ENCODE measurements around the gene TACC3. TPM values are rescaled to one million over a fixed set of nuclear protein-coding genes. Genes with fewer than 3 reads are reported as not detected.

The TACC3 gene
- total and polyA plus RNA-seq, 2 experiments from 2014 or later, result 18.1 to 78.2 TPM

GRCh38 chr4:1708581-1708980 is 12.7 kb upstream of the TACC3 start:
- Histone ChIP-seq H3K36me3 (peaks cover 5% of the 10 kb centered on the region), H3K27me3 (no peaks in the 10 kb centered on the region), H3K27ac (peak overlapping the region; percentile 95), H3K9me3 (ENCODE audit: low read depth) (no peaks in the 10 kb centered on the region), H3K4me1 (ENCODE audit: low read depth) (peaks cover 23% of the 10 kb centered on the region), H3K4me3 (no peak overlapping the region)
- no peak for TF ChIP-seq CTCF (IDR thresholded peaks at IDR 0.05; ENCODE audit: low read depth, low read length)
- no peak for DNase-seq (ENCODE audit: low read depth in 1 of 2, low spot score in 1 of 2)

- H3K36me3 ChIP-seq, result no peaks in the 10 kb centered on the region
- peak overlapping the region; percentile 98 for H3K27ac ChIP-seq
- no peak for DNase-seq (ENCODE audit: low read depth in 1 of 2, low spot score in 1 of 2)
- peaks cover 23% of the 10 kb centered on the region for H3K4me1 ChIP-seq (ENCODE audit: low read depth)
- H3K4me3 ChIP-seq, result peak overlapping the region; percentile 93
- H3K9me3 ChIP-seq (ENCODE audit: low read depth), result no peaks in the 10 kb centered on the region
- H3K27me3 ChIP-seq, result no peaks in the 10 kb centered on the region
- TF ChIP-seq CTCF (IDR thresholded peaks at IDR 0.05; ENCODE audit: low read depth, low read length), result no peak
These were observed 10.2 kb upstream of the TACC3 start for GRCh38 chr4:1711055-1711570.

GRCh38 chr4:1711571-1712215 is 9.6 kb upstream of the TACC3 start:
- TF ChIP-seq CTCF (IDR thresholded peaks at IDR 0.05; ENCODE audit: low read depth, low read length), result no peak
- Histone ChIP-seq H3K4me3 (peak overlapping the region; percentile 93), H3K9me3 (ENCODE audit: low read depth) (no peaks in the 10 kb centered on the region), H3K4me1 (ENCODE audit: low read depth) (peaks cover 23% of the 10 kb centered on the region), H3K27ac (peak overlapping the region; percentile 98), H3K27me3 (no peaks in the 10 kb centered on the region), H3K36me3 (no peaks in the 10 kb centered on the region)
- DNase-seq (ENCODE audit: low read depth in 1 of 2, low spot score in 1 of 2), result peak; percentile 54 to 56

- H3K27me3 ChIP-seq, result no peaks in the 10 kb centered on the region
- peak; percentile 93 to 97 for DNase-seq (ENCODE audit: low read depth in 1 of 2, low spot score in 1 of 2)
- peaks cover 23% of the 10 kb centered on the region for H3K4me1 ChIP-seq (ENCODE audit: low read depth)
- H3K27ac ChIP-seq, result peak within 1 kb of the TSS; percentile 98
- H3K9me3 ChIP-seq (ENCODE audit: low read depth), result no peaks in the 10 kb centered on the region
- H3K4me3 ChIP-seq, result peak within 1 kb of the TSS; percentile 93
- TF ChIP-seq CTCF (IDR thresholded peaks at IDR 0.05; ENCODE audit: low read depth, low read length), result no peak
- no peaks in the 10 kb centered on the region for H3K36me3 ChIP-seq
These were observed 8.9 kb upstream of the TACC3 start, which contains the start of gene SLBP for GRCh38 chr4:1712216-1713002. Gene SLBP, minus strand, starts transcription at chr4:1712319. Its CDS starts 131 bp downstream, at chr4:1712188.

- no peaks in the 10 kb centered on the region for H3K27me3 ChIP-seq
- no peak for DNase-seq (ENCODE audit: low read depth in 1 of 2, low spot score in 1 of 2)
- H3K36me3 ChIP-seq, result peaks cover 4% of the 10 kb centered on the region
- H3K9me3 ChIP-seq (ENCODE audit: low read depth), result no peaks in the 10 kb centered on the region
- H3K4me3 ChIP-seq, result peak overlapping the region; percentile 93
- peak overlapping the region; percentile 98 for H3K27ac ChIP-seq
- TF ChIP-seq CTCF (IDR thresholded peaks at IDR 0.05; ENCODE audit: low read depth, low read length), result no peak
- H3K4me1 ChIP-seq (ENCODE audit: low read depth), result peaks cover 20% of the 10 kb centered on the region
These were observed 8.1 kb upstream of the TACC3 start for GRCh38 chr4:1713003-1713851.

All from cardiac muscle cell (in vitro differentiated cells and primary cell).